Posterior vena cava (tissue), 2 donors: ENCODE results near the gene IER5. TPM values are rescaled to one million over a fixed set of nuclear protein-coding genes. Genes with fewer than 3 reads are reported as not detected.
"Not testable (repeated sequence)": the region's sequence is repeated elsewhere in the genome, so short reads cannot be mapped to it uniquely, and the experiment has no call there.

Experiments used
- DNase-seq: peaks from one replicate; pipeline ENCODE4 v3.0.0-alpha.2; 2020; ENCODE audit warnings: low spot score
- intact Hi-C, 2 donors: fragments of 100-400 bp; cut with DNase I; formaldehyde crosslinking; loops; one replicate each; pipeline versions ENCODE4 v1.14.1 to v1.14.2; 2022 to 2023
- long read RNA-seq, 2 donors: library from polyadenylated mRNA; unstranded; transcript quantifications; one replicate each; pipeline ENCODE4 v2.0.0, GENCODE V29; 2020 to 2021
- total RNA-seq, 2 donors: library from RNA; stranded (reverse); fragmentation: NEBNext Ultra II Directional; extraction: Animal tissue kit (Norgen Biotek cat#: 25700); gene quantifications; one replicate each; pipeline ENCODE4 v1.2.1, GENCODE V29; 2021
- donor health status: DM: yes; HTN: yes; CAD: no.
- donor health status: DM: yes; HTN: yes; CAD: no.

Gene IER5
- 10 to 100 TPM; 12.0 to 27.3 TPM for total RNA-seq
- long read RNA-seq, donor 1, full-length matches to known transcripts: 15 of 15 reads
- long read RNA-seq, donor 1, partial matches to known transcripts: 0 of 15 reads
- long read RNA-seq, donor 1, other reads (novel, unspliced or antisense): 0 of 15 reads
- long read RNA-seq, donor 2, full-length matches to known transcripts: 7 of 7 reads
- long read RNA-seq, donor 2, partial matches to known transcripts: 0 of 7 reads
- long read RNA-seq, donor 2, other reads (novel, unspliced or antisense): 0 of 7 reads

- intact Hi-C loops: loop anchor here (2.0 to 10.0 kb wide), 2 partner anchors 52 to 56 kb away; no protein-coding TSS in a partner anchor
- peak; percentile 99 for DNase-seq
Measured at GRCh38 chr1:181088079-181089016, at the start of gene IER5. Gene IER5, plus strand, starts transcription at chr1:181088700. Its CDS starts 203 bp downstream, at chr1:181088903.

DNA sequence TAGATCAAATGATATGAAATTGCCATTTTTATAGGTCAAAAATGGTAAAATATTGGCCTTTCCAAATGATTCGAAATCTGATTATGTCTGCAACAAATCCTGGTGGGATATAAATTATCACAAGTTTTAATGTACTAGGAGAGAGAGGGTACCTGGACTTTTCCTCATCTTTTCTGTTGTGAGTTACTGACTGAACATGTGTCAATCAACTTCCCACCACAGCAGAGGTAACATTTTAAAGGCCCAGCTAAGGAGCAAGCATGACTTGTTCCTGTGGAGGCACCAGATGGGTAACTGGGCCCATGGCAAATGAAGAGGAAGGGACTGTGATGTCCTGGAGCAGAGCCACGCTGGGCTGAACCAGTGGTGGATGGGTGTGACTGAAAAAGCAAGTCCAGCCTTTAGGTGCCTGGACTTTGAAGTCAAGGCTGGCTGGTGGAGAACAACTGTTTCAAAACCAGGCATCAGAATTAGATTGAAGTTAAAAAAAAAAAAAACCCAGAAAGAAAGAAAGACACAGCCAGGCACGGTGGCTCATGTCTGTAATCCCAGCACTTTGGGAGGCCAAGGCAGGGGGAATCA, 48.1 kb upstream of the IER5 start:
- intact Hi-C loops: no loop called here
- no peak for DNase-seq

- intact Hi-C loops: no loop called here
- no peak for DNase-seq
Measured at GRCh38 chr1:181043025-181043888, 45.2 kb upstream of the IER5 start.

DNA sequence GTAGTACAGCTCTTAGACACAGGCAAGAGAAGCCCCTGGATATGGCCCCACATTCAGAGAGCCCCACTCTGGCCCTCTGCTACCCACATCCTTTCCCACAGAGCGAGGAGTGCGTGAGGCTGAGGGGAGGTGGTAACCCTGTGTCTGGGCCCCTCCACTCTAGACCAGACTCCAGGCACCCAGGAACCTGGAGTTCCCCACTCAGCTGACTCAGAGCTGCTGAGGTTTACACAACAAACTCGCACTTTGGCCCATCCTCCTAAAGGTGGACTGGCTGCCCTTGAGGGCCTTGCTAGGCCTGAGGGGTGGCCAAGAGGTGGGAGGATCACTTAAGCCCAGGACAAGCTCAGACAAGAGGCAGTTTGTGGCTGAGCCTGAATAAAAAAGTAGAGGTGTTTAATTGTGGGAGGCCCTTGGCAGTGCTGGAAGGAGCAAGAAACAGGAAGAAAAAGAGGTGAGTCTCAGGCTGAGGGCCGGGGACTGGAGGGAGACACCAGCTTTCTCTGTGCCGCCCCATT, 44.0 kb upstream of the IER5 start:
- intact Hi-C loops: no loop called here
- DNase-seq: no peak

GRCh38 chr1:181045946-181046345, 42.6 kb upstream of the IER5 start:
- intact Hi-C loops, DNase-seq: not testable (repeated sequence)

DNA sequence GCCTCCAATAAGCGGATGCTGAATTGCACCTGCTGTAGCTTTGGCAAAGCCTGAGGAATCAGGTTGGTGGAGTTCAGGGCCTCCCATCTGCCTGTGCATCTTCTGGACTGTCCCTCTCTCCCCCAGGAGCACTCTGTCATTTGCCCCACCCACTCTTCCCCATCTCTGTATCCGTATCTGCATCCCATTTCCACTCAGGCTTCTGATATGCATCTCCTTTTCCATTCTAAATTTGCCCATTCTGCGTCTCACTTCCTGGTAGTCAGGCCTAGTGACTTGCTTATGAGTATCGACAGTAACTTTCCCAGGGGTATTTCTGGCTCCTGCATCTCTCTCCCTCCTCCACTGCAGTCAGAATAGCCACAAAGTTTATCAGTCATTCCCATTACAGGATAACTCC, 39.1 kb upstream of the IER5 start:
- no peak for DNase-seq
- intact Hi-C loops: no loop called here

GRCh38 chr1:181050922-181051321, 37.6 kb upstream of the IER5 start:
- intact Hi-C loops: loop anchor here in 1 of 2 donors (1.0 kb wide), 1 partner anchor 27 kb away; no protein-coding TSS in a partner anchor
- DNase-seq: no peak

GRCh38 chr1:181056560-181056959, 31.9 kb upstream of the IER5 start:
- no peak for DNase-seq
- intact Hi-C loops: loop anchor here in 1 of 2 donors (5.0 kb wide), 1 partner anchor 511 kb away; no protein-coding TSS in a partner anchor

DNA sequence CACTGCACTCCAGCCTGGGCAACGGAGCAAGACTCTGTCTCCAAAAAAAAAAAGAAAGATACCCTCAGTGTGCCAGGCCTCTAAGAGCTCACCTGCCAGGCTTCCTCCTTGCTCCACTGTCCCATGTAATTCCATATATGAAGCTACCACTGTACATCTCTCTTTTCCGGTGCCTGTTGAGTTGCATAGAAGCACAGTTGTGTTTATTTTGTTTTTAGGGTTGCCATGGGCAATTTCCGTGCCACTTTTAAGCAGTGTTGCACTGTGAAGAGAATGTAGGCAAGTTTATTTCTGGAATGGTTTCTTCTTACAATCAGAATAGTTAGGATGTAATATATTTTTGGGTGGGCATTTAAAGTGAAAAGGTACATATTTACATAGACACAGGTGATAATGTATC, 31.4 kb upstream of the IER5 start:
- DNase-seq: no peak
- intact Hi-C loops: loop anchor here in 1 of 2 donors (5.0 kb wide), 1 partner anchor 510 kb away; no protein-coding TSS in a partner anchor

DNA sequence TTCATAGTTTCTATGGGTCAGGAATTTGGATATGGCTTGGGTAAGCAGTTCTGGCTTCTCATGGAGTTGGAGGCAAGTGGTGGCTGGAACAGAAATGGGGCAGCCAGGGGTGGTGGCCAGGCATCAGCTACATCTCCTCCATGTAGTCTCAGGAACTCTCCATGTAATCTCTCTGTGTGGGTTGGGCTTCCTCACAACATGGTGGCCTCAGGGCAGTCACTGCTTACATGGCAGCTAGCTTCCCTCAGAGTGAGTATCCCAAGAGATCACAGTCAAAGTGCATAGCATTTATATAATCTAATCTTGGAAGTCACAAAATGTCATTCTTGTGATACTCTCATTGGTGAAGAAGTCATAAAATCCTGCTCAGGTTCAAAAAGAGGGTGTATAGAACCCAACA, 29.1 kb upstream of the IER5 start:
- no peak for DNase-seq
- intact Hi-C loops: loop anchor here in 1 of 2 donors (5.0 kb wide), 1 partner anchor 508 kb away; no protein-coding TSS in a partner anchor

DNA sequence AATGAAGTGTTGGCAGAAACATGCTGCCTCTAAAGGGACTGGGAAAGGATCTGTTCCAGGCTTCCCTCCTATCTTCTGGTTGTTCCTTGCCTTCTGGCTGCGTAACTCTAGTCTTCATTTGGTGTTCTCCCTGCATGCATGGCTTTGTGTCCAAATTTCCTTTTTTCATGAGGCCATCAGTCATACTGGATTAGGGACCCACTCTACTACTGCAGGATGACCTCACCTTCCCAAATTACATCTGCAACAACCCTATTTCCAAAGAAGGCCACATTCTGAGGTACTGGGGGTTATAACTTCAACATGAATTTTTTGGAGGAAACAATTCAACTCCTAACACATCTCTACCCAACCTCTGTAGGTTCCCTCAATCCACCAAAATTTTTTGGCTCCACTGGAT, 28.4 kb upstream of the IER5 start:
- no peak for DNase-seq
- intact Hi-C loops: no loop called here

GRCh38 chr1:181060947-181061346, 27.6 kb upstream of the IER5 start:
- intact Hi-C loops, DNase-seq: not testable (repeated sequence)

DNA sequence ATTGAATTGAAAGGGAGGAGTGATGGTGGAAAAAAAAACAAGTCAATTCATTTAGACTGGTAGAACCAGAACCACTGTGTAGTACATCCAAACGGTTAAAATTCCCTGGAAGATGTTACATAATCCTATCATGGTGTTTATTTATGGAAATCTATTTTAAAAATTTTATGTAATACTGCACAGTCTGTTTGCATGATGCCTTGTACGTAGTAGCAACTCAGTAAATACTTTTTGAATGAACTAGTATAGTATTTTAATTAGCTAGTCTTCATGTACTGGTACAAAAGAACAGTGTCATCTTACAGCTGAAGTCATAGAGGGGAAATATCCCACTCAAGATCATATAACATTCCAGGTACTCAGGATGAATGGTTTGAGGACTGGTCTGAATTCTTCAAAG, 27.0 kb upstream of the IER5 start:
- intact Hi-C loops: no loop called here
- no peak for DNase-seq

DNA sequence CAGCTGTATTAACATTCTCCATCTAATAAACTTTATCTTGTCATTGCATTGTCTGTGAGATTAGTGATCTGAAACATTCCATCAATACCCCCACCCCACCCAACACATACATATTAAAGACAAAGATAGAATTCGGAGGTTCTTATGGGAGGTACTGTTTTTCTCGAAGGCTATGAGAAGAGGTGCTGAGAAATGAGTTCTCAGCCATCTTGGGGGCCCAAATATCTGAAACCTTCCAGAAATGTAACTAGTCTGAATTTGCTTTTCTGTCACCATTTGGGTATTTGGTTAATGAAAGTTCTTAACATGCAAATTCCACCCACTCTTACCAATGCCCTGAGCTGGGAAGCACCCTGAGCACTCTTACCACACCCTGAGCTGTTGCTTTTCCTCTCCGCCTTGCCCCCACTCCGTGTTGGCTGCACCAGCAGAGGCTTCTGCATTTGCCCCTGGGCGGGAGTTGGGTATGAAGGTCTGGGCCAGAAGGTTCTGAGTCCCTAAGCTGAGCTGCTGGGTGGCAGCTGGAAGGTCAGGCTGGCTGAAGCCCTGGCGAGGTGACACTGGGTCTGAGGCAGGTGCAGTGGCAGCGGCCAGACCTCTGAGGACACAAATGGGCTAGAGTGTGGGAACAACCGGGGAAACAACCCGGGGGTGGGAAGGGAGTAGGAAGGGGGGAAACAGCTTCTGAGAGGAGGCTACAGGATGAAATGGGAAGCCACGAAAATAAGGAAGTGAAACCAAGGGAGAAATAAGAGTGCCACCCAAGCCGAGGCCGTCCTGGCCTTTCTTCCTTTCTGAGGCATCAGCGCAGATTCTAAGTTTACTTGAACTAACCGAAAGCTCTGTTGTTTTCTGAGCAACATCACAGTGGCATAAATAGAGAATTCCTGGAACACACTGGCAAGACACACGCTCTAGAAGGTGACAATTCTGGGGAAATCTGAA, 26.3 kb upstream of the IER5 start:
- peak; percentile 83 for DNase-seq

DNA sequence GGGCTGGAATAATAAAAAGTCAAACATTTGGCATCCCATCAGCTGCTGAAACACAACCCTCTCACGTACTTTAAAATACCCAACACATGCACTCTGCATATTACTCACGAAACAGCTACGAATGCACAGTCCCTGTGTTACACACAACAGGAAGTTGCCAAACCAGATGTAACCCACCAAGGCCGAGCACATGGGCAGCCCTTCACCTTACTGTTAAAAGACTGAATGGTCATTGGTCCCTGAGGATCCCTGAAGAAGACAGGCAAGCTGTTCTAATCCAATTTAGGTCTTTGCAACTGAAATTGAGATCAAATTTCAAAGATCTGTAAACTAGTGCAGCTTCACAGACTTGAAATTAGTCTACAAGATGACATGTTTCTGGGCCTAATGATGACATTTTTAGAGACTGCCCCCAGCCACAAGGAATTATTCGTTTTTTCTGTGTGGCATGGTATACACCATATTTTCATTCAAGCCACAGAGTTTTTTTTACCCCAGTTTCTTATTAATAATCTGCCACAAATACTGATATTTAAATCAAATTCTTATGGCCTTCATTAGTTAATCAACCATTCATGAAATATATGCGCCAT, 25.6 kb upstream of the IER5 start:
- intact Hi-C loops: no loop called here
- DNase-seq: no peak

More for the DNA sequence above, 26.3 kb upstream of the IER5 start:
- intact Hi-C loops: no loop called here

- intact Hi-C loops: no loop called here
- no peak for DNase-seq
Measured at GRCh38 chr1:181064011-181064623, 24.4 kb upstream of the IER5 start.

GRCh38 chr1:181064702-181065101, 23.8 kb upstream of the IER5 start:
- intact Hi-C loops: no loop called here
- no peak for DNase-seq
